ENCODE data around the gene BAG3. TPM values are rescaled to one million over a fixed set of nuclear protein-coding genes. Genes with fewer than 3 reads are reported as not detected.

Gene BAG3
- polyA plus RNA-seq, 1 experiment = 19.8 TPM

- ChIA-PET CTCF (interaction anchor here (1.7 kb wide), 2 partner anchors 64 to 73 kb away, joined by 4 to 6 read pairs; no protein-coding TSS in a partner anchor), POLR2A (no interaction called here)
- peaks cover 10% of the 10 kb centered on the region for H3K36me3 ChIP-seq (ENCODE audit: control insufficient read depth, insufficient read depth, low read length)
- no peak for DNase-seq (ENCODE audit: low read depth)
- TF ChIP-seq, protein P1, sequence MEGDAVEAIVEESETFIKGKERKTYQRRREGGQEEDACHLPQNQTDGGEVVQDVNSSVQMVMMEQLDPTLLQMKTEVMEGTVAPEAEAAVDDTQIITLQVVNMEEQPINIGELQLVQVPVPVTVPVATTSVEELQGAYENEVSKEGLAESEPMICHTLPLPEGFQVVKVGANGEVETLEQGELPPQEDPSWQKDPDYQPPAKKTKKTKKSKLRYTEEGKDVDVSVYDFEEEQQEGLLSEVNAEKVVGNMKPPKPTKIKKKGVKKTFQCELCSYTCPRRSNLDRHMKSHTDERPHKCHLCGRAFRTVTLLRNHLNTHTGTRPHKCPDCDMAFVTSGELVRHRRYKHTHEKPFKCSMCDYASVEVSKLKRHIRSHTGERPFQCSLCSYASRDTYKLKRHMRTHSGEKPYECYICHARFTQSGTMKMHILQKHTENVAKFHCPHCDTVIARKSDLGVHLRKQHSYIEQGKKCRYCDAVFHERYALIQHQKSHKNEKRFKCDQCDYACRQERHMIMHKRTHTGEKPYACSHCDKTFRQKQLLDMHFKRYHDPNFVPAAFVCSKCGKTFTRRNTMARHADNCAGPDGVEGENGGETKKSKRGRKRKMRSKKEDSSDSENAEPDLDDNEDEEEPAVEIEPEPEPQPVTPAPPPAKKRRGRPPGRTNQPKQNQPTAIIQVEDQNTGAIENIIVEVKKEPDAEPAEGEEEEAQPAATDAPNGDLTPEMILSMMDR (IDR thresholded peaks at IDR 0.05; ENCODE audit: insufficient read depth, low read depth, low read length) = no peak
- no peak overlapping the region for H3K4me3 ChIP-seq (ENCODE audit: low read depth, low read length)
- H3K27me3 ChIP-seq (ENCODE audit: control insufficient read depth, insufficient read depth, low read length) = no peaks in the 10 kb centered on the region
Measured at GRCh38 chr10:119680650-119681081, 29.5 kb downstream of the BAG3 start.

DNA sequence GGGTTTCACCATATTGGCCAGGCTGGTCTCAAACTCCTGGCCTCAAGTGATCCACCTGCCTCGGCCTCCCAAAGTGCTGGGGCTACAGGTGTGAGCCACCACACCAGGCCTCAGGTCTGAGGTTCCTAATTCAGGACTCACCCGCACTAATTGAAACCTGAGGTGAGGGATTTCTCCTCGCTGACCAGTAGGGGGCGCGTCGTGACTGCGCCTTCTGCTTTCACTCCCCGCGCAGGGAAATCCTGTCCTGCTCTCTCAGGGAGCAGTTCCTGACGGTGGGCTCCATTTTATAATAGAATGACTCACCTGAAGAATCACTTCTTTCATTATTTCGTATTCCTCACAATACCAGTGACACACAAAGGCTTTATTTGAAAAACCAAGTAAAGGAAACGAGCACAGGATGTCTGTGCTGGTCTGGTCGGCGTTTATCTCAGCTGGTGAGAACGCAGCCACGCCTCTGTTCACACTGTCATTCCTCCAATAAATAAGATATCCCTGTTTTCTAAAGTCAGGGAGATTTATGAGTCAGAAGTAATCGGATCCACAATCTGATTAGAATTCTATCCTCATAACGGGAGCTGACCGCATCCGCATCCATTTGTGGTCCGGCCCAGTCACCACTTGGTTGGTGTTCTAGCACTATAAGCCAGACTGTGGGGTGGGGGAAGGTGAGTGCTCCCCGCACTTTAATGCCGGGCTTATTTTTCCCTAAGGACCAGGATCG is 35.4 kb downstream of the BAG3 start:
- no peaks in the 10 kb centered on the region for H3K36me3 ChIP-seq (ENCODE audit: control insufficient read depth, insufficient read depth, low read length)
- DNase-seq (ENCODE audit: low read depth) = peak; percentile 65
- H3K4me3 ChIP-seq (ENCODE audit: low read depth, low read length) = peak overlapping the region; percentile 32
- ChIA-PET CTCF (interaction anchor here (0.6 to 3.1 kb wide), 32 partner anchors 9 to 670 kb away, joined by 3 to 23 read pairs (median 4); partner anchors contain the start of gene INPP5F), POLR2A (no interaction called here)
- H3K27me3 ChIP-seq (ENCODE audit: control insufficient read depth, insufficient read depth, low read length) = no peaks in the 10 kb centered on the region; the same call in 1 of the 2 replicates
- TF ChIP-seq, protein P1 (IDR thresholded peaks at IDR 0.05; ENCODE audit: insufficient read depth, low read depth, low read length) = peak; percentile 90

- H3K36me3 ChIP-seq (ENCODE audit: control insufficient read depth, insufficient read depth, low read length) = no peaks in the 10 kb centered on the region
- no peaks in the 10 kb centered on the region; the same call in 1 of the 2 replicates for H3K27me3 ChIP-seq (ENCODE audit: control insufficient read depth, insufficient read depth, low read length)
- DNase-seq (ENCODE audit: low read depth) = no peak
- CTCF ChIA-PET = interaction anchor here (0.8 to 3.1 kb wide), 24 partner anchors 8 to 669 kb away, joined by 3 to 23 read pairs (median 5); partner anchors contain the start of gene INPP5F
- TF ChIP-seq, protein P1 (IDR thresholded peaks at IDR 0.05; ENCODE audit: insufficient read depth, low read depth, low read length) = no peak
- H3K4me3 ChIP-seq (ENCODE audit: low read depth, low read length) = no peak overlapping the region
- POLR2A ChIA-PET = no interaction called here
Measured at GRCh38 chr10:119687192-119688032, 36.2 kb downstream of the BAG3 start.

DNA sequence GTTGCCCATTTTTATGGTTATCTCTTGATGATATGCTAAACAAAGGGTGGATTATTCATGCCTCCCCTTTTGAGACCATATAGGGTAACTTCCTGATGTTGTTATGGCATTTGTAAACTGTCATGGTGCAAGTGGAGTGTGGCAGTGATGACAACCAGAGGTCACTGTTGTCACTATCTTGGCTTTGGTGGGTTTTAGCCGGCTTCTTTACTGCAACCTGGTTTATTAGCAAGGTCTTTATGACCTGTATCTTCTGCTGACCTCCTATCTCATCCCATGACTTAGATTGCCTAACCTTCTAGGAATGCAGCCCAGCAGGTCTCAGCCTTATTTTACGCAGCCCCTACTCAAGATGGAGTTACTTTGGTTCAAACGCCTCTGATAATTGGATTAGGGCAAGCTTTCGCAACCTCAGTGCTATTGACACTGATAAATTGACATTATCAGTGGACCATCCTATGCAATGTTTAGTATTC is 36.9 kb downstream of the BAG3 start:
- no peak for DNase-seq (ENCODE audit: low read depth)
- Histone ChIP-seq H3K4me3 (ENCODE audit: low read depth, low read length) (no peak overlapping the region), H3K27me3 (ENCODE audit: control insufficient read depth, insufficient read depth, low read length) (no peaks in the 10 kb centered on the region; the same call in 1 of the 2 replicates), H3K36me3 (ENCODE audit: control insufficient read depth, insufficient read depth, low read length) (no peaks in the 10 kb centered on the region)
- ChIA-PET POLR2A (no interaction called here), CTCF (interaction anchor here (0.8 to 3.1 kb wide), 10 partner anchors 11 to 489 kb away, joined by 3 to 23 read pairs (median 6); partner anchors contain the start of gene INPP5F)
- TF ChIP-seq, protein P1 (IDR thresholded peaks at IDR 0.05; ENCODE audit: insufficient read depth, low read depth, low read length) = no peak
